ENCODE data around the gene IL6ST. TPM values are rescaled to one million over a fixed set of nuclear protein-coding genes. Genes with fewer than 3 reads are reported as not detected.

Gene IL6ST
- total RNA-seq, 1 donor from 2014 or later: 74.7 TPM

GRCh38 chr5:55900776-55901175, 94.0 kb downstream of the IL6ST start:
- no peaks in the 10 kb centered on the region for H3K9me3 Mint-ChIP-seq
- TF ChIP-seq CTCF (conservative IDR thresholded peaks at IDR 0.05): no peak
- H3K27ac Mint-ChIP-seq: no peak overlapping the region
- peaks cover 5% of the 10 kb centered on the region for H3K4me1 Mint-ChIP-seq (ENCODE audit: unreplicated experiment)
- H3K27me3 Mint-ChIP-seq: peaks cover 3% of the 10 kb centered on the region
- DNase-seq (ENCODE audit: extremely low spot score, unreplicated experiment): no peak
- no peaks in the 10 kb centered on the region for H3K36me3 Mint-ChIP-seq
- H3K4me3 Mint-ChIP-seq: no peak overlapping the region

DNA sequence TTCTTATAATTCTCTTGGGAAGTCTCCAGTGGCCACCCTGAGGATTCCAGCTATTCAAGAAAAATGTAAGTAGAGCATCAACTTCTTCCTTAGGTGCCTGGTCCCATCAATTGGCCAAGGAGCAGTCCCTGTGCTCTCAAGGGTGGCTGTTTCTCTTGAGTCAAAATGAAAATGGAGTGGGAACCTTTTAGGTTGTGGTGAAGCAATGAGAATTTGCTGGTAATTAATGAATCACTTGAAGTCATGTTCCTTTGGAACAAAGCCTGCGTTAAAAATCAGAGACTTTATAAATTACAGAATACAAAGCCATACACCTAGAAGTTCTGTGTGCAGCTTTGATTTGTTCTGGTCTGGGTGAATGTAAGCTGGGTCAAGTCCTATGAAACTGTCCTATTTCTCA, 94.7 kb downstream of the IL6ST start:
- no peaks in the 10 kb centered on the region for H3K9me3 Mint-ChIP-seq
- H3K4me3 Mint-ChIP-seq: no peak overlapping the region
- no peaks in the 10 kb centered on the region for H3K36me3 Mint-ChIP-seq
- H3K27ac Mint-ChIP-seq: no peak overlapping the region
- no peak for TF ChIP-seq CTCF (conservative IDR thresholded peaks at IDR 0.05)
- no peak for DNase-seq (ENCODE audit: extremely low spot score, unreplicated experiment)
- H3K4me1 Mint-ChIP-seq (ENCODE audit: unreplicated experiment): peaks cover 5% of the 10 kb centered on the region
- H3K27me3 Mint-ChIP-seq: peaks cover 3% of the 10 kb centered on the region

- Mint-ChIP-seq H3K4me1 (ENCODE audit: unreplicated experiment) (peaks cover 5% of the 10 kb centered on the region), H3K27ac (no peak overlapping the region), H3K9me3 (no peaks in the 10 kb centered on the region), H3K27me3 (peaks cover 3% of the 10 kb centered on the region), H3K4me3 (no peak overlapping the region), H3K36me3 (no peaks in the 10 kb centered on the region)
- TF ChIP-seq CTCF (conservative IDR thresholded peaks at IDR 0.05): no peak
- no peak for DNase-seq (ENCODE audit: extremely low spot score, unreplicated experiment)
Observed at GRCh38 chr5:55899344-55899743, 95.4 kb downstream of the IL6ST start.

DNA sequence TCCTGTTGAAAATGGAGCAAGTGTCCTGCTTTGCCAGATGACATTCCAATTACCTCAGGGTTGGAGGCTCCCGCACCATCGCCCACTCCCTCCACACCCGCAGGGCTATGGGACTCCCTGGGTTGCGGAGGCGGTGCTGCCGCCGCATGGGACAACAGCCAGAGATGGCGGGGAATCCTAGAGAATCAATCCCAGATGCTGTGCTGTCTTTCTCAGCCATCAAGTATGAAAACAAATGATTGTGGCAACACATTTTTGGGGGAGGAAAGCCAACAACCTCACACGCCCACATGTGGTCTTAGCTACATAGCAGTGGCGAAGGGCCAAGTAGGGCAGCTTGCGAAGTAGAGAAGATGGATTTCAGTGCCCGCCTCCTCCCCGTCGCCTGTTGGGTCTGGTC, 96.9 kb downstream of the IL6ST start:
- Mint-ChIP-seq H3K27me3 (peaks cover 3% of the 10 kb centered on the region), H3K4me1 (ENCODE audit: unreplicated experiment) (peaks cover 5% of the 10 kb centered on the region), H3K4me3 (no peak overlapping the region), H3K36me3 (no peaks in the 10 kb centered on the region), H3K27ac (no peak overlapping the region), H3K9me3 (no peaks in the 10 kb centered on the region)
- no peak for TF ChIP-seq CTCF (conservative IDR thresholded peaks at IDR 0.05)
- no peak for DNase-seq (ENCODE audit: extremely low spot score, unreplicated experiment)

GRCh38 chr5:55897206-55897894, 97.4 kb downstream of the IL6ST start:
- Mint-ChIP-seq H3K4me3 (no peak overlapping the region), H3K27me3 (peaks cover 3% of the 10 kb centered on the region), H3K36me3 (no peaks in the 10 kb centered on the region), H3K27ac (no peak overlapping the region), H3K9me3 (no peaks in the 10 kb centered on the region), H3K4me1 (ENCODE audit: unreplicated experiment) (peaks cover 5% of the 10 kb centered on the region)
- TF ChIP-seq CTCF (conservative IDR thresholded peaks at IDR 0.05): no peak
- no peak for DNase-seq (ENCODE audit: extremely low spot score, unreplicated experiment)

Measured in type B pancreatic cell (in vitro differentiated cells).